ENCODE measurements around the gene CXCL6. TPM values are rescaled to one million over a fixed set of nuclear protein-coding genes. Genes with fewer than 3 reads are reported as not detected.

Gene CXCL6
- polyA plus RNA-seq, 1 of the 3 experiments (the other 2 are of a cell fraction), result 0.02 TPM

DNA sequence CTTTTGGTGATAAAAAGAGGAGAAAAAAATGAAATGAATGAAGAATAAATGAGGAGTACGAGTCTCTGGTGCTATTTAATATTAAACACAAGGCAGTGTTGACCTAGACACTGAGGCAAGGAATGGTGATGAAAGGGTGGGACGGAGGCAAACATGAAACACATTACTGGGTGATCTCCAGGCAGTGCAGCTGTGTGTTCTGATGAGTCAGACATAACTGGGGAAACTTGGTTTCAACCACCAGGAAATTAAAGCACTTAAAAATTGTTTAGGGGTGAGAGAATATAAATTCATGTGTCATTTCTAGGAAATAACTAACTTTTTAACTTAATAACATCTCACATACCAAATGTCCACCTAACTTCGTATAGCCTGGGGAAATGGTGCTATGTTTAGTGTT lies 19.7 kb upstream of the CXCL6 start:
- ChIA-PET CTCF (no interaction called here), POLR2A (no interaction called here)
- no peak overlapping the region for H3K4me2 ChIP-seq
- no peak overlapping the region for H3K27ac ChIP-seq (ENCODE audit: low read depth in 2 of 2, low read length in 1 of 2)
- TF ChIP-seq, protein P1, sequence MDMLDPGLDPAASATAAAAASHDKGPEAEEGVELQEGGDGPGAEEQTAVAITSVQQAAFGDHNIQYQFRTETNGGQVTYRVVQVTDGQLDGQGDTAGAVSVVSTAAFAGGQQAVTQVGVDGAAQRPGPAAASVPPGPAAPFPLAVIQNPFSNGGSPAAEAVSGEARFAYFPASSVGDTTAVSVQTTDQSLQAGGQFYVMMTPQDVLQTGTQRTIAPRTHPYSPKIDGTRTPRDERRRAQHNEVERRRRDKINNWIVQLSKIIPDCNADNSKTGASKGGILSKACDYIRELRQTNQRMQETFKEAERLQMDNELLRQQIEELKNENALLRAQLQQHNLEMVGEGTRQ (IDR thresholded peaks at IDR 0.05; ENCODE audit: borderline replicate concordance, low read depth, low read length), result no peak
- TF ChIP-seq, protein P2, sequence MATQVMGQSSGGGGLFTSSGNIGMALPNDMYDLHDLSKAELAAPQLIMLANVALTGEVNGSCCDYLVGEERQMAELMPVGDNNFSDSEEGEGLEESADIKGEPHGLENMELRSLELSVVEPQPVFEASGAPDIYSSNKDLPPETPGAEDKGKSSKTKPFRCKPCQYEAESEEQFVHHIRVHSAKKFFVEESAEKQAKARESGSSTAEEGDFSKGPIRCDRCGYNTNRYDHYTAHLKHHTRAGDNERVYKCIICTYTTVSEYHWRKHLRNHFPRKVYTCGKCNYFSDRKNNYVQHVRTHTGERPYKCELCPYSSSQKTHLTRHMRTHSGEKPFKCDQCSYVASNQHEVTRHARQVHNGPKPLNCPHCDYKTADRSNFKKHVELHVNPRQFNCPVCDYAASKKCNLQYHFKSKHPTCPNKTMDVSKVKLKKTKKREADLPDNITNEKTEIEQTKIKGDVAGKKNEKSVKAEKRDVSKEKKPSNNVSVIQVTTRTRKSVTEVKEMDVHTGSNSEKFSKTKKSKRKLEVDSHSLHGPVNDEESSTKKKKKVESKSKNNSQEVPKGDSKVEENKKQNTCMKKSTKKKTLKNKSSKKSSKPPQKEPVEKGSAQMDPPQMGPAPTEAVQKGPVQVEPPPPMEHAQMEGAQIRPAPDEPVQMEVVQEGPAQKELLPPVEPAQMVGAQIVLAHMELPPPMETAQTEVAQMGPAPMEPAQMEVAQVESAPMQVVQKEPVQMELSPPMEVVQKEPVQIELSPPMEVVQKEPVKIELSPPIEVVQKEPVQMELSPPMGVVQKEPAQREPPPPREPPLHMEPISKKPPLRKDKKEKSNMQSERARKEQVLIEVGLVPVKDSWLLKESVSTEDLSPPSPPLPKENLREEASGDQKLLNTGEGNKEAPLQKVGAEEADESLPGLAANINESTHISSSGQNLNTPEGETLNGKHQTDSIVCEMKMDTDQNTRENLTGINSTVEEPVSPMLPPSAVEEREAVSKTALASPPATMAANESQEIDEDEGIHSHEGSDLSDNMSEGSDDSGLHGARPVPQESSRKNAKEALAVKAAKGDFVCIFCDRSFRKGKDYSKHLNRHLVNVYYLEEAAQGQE (IDR thresholded peaks at IDR 0.05; ENCODE audit: low read depth, low read length), result no peak
- TF ChIP-seq NFIC (IDR thresholded peaks at IDR 0.05; ENCODE audit: borderline replicate concordance), result no peak
- no peak for TF ChIP-seq FOXM1 (IDR thresholded peaks at IDR 0.05; ENCODE audit: low read depth)
- H2AFZ ChIP-seq (ENCODE audit: low read depth), result no peak overlapping the region
- H3K27me3 ChIP-seq (ENCODE audit: insufficient read depth), result no peaks in the 10 kb centered on the region
- no peaks in the 10 kb centered on the region for H3K9me3 ChIP-seq
- no peaks in the 10 kb centered on the region for H3K79me2 ChIP-seq (ENCODE audit: insufficient read depth)
- H3K4me1 ChIP-seq (ENCODE audit: control insufficient read depth in 1 of 2, insufficient read depth in 2 of 2, low read depth in 1 of 2, low read length in 1 of 2), result no peaks in the 10 kb centered on the region
- H3K36me3 ChIP-seq (replicated peaks in 1 of 2; ENCODE audit: control insufficient read depth in 1 of 2, insufficient read depth in 2 of 2, low read length in 1 of 2), result no peaks in the 10 kb centered on the region
- no peak for DNase-seq
- H4K20me1 ChIP-seq (ENCODE audit: insufficient read depth), result no peaks in the 10 kb centered on the region
- H3F3A ChIP-seq (replicated peaks; ENCODE audit: insufficient read depth), result no peaks in the 10 kb centered on the region
- H3K9ac ChIP-seq, result no peak overlapping the region
- 2% methylated on average over 3 of the region's 3 CpGs for WGBS (ENCODE audit: low lambda C conversion rate)
- H3K4me3 ChIP-seq (ENCODE audit: low read depth in 2 of 2, low read length in 1 of 2), result no peak overlapping the region
- no peaks in the 10 kb centered on the region for H3K9me2 ChIP-seq

DNA sequence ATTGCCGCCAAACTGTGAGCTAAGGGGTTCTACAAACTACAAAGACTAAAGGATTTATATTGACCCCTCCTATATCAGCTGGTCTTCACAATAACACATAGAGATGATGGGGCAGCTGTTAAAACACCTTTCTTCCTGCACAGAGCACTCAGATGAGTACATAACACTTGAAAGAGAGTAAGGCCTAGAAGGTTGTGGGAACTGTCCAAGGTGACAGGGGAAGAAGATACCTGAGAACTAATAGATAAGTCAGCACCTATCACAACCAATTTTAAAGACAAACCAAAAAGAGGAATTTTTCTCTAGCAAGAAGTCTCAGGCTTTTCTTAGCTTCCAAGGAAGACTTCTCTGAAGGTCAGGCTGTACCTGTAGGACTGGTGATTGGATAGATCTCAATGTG lies 19.1 kb upstream of the CXCL6 start:
- H3K4me2 ChIP-seq, result no peak overlapping the region
- H3K9ac ChIP-seq, result no peak overlapping the region
- H3F3A ChIP-seq (replicated peaks; ENCODE audit: insufficient read depth), result no peaks in the 10 kb centered on the region
- 19% methylated on average over 1 of the region's 1 CpG for WGBS (ENCODE audit: low lambda C conversion rate)
- TF ChIP-seq, protein P2 (IDR thresholded peaks at IDR 0.05; ENCODE audit: low read depth, low read length), result peak; percentile 74; the same call in 1 of the 2 replicates
- TF ChIP-seq NRF1 (IDR thresholded peaks at IDR 0.05; ENCODE audit: low read depth, low read length), result no peak
- no peak for TF ChIP-seq ELF1 (IDR thresholded peaks at IDR 0.05)
- TF ChIP-seq EP300 (IDR thresholded peaks at IDR 0.05; ENCODE audit: borderline replicate concordance in 1 of 2, low read depth in 1 of 2, low read length in 1 of 2), result no peak
- TF ChIP-seq RFX5 (IDR thresholded peaks at IDR 0.05; ENCODE audit: low read length), result no peak
- ChIA-PET CTCF (no interaction called here), POLR2A (no interaction called here)
- no peak overlapping the region for H3K4me3 ChIP-seq (ENCODE audit: low read depth in 2 of 2, low read length in 1 of 2)
- no peaks in the 10 kb centered on the region for H3K79me2 ChIP-seq (ENCODE audit: insufficient read depth)
- no peaks in the 10 kb centered on the region for H3K9me3 ChIP-seq
- no peak overlapping the region for H3K27ac ChIP-seq (ENCODE audit: low read depth in 2 of 2, low read length in 1 of 2)
- no peak overlapping the region for H2AFZ ChIP-seq (ENCODE audit: low read depth)
- H3K9me2 ChIP-seq, result no peaks in the 10 kb centered on the region
- no peaks in the 10 kb centered on the region for H3K36me3 ChIP-seq (replicated peaks in 1 of 2; ENCODE audit: control insufficient read depth in 1 of 2, insufficient read depth in 2 of 2, low read length in 1 of 2)
- 0 out of 4 replicates have a peak, but pooled peaks cover 0 to 2% of the 10 kb centered on the region in 2 experiments for H3K4me1 ChIP-seq (ENCODE audit: control insufficient read depth in 1 of 2, insufficient read depth in 2 of 2, low read depth in 1 of 2, low read length in 1 of 2)
- H4K20me1 ChIP-seq (ENCODE audit: insufficient read depth), result no peaks in the 10 kb centered on the region
- no peaks in the 10 kb centered on the region for H3K27me3 ChIP-seq (ENCODE audit: insufficient read depth)
- DNase-seq, result no peak
